ENCODE results near the gene DEPDC7.

DEPDC7 gene

DNA sequence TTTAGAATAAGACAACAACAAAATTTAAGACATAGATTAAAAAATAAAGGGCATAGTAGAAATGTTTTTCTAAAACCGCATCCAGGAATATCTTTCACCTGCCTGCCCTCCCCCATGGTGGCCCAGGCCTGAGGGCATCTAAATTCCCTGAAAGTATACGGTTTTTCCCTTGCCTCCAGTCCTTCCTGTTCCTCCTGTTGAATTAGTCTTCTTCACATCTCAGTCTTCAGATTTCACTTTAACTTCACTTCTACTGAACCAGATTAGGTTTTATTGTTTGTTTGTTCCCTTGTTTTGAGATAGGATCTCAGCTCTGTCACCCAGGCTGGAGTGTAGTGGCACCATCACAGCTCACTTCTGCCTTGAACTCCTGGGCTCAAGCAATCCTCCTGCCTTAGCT lies 33.1 kb upstream of the DEPDC7 start:
- no peak overlapping the region for H3K27ac ChIP-seq (replicated peaks)
- DNase-seq (ENCODE audit: low read depth in 1 of 2, low spot score in 1 of 2) = no peak

DNA sequence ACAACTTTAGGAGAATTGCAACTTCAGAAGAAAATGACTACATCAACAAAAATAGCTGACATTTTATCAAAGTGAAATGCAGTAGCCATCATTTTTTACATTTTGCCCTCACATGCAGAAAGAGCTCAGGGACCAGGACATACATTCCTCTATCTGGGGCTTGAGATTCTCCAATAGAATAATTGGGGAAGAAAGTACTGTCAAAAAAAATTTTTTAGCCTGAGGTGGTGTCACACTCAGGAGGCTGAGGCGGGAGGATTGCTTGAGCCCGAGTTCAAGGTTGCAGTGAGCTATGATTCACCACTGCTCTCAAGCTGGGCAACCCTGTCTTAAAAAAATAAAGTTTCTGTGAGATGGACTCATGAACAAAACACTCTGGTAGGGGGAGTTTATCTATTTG lies 32.2 kb upstream of the DEPDC7 start:
- no peak overlapping the region for H3K4me3 ChIP-seq (replicated peaks; ENCODE audit: insufficient read depth, low read length)
- TF ChIP-seq GABPA (IDR thresholded peaks at IDR 0.05; ENCODE audit: low read depth) (no peak), POLR2AphosphoS5 (IDR thresholded peaks at IDR 0.05; ENCODE audit: low read depth) (0 out of 2 replicates have a peak, but pooled peaks have one; percentile 10)
- H3K27me3 ChIP-seq (ENCODE audit: insufficient read depth, poor library complexity, severe bottlenecking) = no peaks in the 10 kb centered on the region
- no peak for DNase-seq (ENCODE audit: low read depth in 1 of 2, low spot score in 1 of 2)
- no peak overlapping the region for H3K27ac ChIP-seq (replicated peaks)

More for the DNA sequence above, 33.1 kb upstream of the DEPDC7 start:
- H3K27me3 ChIP-seq (ENCODE audit: insufficient read depth, poor library complexity, severe bottlenecking) = no peaks in the 10 kb centered on the region
- TF ChIP-seq REST (IDR thresholded peaks at IDR 0.05; ENCODE audit: insufficient replicate concordance, low read depth) (no peak), GABPA (IDR thresholded peaks at IDR 0.05; ENCODE audit: low read depth) (no peak), POLR2AphosphoS5 (IDR thresholded peaks at IDR 0.05; ENCODE audit: low read depth) (no peak), SPI1 (IDR thresholded peaks at IDR 0.05; ENCODE audit: borderline replicate concordance, low read depth) (no peak)
- TF ChIP-seq, protein P1, sequence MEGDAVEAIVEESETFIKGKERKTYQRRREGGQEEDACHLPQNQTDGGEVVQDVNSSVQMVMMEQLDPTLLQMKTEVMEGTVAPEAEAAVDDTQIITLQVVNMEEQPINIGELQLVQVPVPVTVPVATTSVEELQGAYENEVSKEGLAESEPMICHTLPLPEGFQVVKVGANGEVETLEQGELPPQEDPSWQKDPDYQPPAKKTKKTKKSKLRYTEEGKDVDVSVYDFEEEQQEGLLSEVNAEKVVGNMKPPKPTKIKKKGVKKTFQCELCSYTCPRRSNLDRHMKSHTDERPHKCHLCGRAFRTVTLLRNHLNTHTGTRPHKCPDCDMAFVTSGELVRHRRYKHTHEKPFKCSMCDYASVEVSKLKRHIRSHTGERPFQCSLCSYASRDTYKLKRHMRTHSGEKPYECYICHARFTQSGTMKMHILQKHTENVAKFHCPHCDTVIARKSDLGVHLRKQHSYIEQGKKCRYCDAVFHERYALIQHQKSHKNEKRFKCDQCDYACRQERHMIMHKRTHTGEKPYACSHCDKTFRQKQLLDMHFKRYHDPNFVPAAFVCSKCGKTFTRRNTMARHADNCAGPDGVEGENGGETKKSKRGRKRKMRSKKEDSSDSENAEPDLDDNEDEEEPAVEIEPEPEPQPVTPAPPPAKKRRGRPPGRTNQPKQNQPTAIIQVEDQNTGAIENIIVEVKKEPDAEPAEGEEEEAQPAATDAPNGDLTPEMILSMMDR (IDR thresholded peaks at IDR 0.05; ENCODE audit: insufficient read depth, low read length) = no peak
- H3K4me3 ChIP-seq (replicated peaks; ENCODE audit: insufficient read depth, low read length) = no peak overlapping the region

DNA sequence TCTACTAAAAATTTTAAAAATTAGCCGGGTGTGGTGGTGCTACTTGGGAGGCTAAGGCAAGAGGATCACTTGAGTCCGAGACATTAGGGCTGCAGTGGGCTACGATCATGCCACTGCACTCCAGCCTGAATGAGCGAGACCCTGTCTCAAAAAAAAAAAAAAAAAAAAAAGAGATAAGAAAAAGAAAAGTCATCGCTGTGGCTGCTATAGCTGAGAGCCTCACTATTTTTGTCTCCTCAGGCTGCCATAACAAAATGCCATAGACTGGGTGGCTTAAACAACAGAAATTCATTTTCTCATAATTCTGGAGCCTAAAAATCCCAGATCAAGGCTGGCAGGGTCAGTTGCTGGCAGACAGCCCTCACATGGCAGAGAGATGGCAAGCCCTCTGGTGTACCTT lies 30.1 kb upstream of the DEPDC7 start:
- no peaks in the 10 kb centered on the region for H3K27me3 ChIP-seq (ENCODE audit: insufficient read depth, poor library complexity, severe bottlenecking)
- TF ChIP-seq REST (IDR thresholded peaks at IDR 0.05; ENCODE audit: insufficient replicate concordance, low read depth) (no peak), GABPA (IDR thresholded peaks at IDR 0.05; ENCODE audit: low read depth) (no peak), SPI1 (IDR thresholded peaks at IDR 0.05; ENCODE audit: borderline replicate concordance, low read depth) (no peak), POLR2AphosphoS5 (IDR thresholded peaks at IDR 0.05; ENCODE audit: low read depth) (no peak)
- TF ChIP-seq, protein P1 (IDR thresholded peaks at IDR 0.05; ENCODE audit: insufficient read depth, low read length) = no peak
- DNase-seq (ENCODE audit: low read depth in 1 of 2, low spot score in 1 of 2) = no peak
- H3K27ac ChIP-seq (replicated peaks) = no peak overlapping the region
- no peak overlapping the region for H3K4me3 ChIP-seq (replicated peaks; ENCODE audit: insufficient read depth, low read length)

DNA sequence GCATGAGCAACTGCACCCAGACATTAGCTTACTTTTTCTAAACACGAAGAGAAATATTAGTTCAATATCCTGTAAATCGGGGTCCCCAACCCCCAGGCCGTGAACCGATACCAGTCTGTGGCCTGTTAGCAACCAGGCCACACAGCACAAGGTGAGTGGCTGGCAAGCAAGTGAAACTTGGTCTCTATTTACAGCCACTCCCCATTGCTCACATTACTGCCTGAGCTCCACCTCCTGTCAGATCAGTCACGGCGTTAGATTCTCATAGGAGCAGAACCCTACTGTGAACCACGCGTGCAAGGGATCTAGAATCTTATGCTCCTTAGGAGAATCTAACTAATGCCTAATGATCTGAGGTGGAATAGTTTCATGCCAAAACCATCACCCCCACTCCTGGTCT lies 27.8 kb upstream of the DEPDC7 start:
- no peak overlapping the region for H3K27ac ChIP-seq (replicated peaks)
- no peak overlapping the region for H3K4me3 ChIP-seq (replicated peaks; ENCODE audit: insufficient read depth, low read length)
- no peak for DNase-seq (ENCODE audit: low read depth in 1 of 2, low spot score in 1 of 2)
- H3K27me3 ChIP-seq (ENCODE audit: insufficient read depth, poor library complexity, severe bottlenecking) = no peaks in the 10 kb centered on the region
- TF ChIP-seq, protein P1 (IDR thresholded peaks at IDR 0.05; ENCODE audit: insufficient read depth, low read length) = no peak
- no peak for TF ChIP-seq GABPA (IDR thresholded peaks at IDR 0.05; ENCODE audit: low read depth)
- TF ChIP-seq REST (IDR thresholded peaks at IDR 0.05; ENCODE audit: insufficient replicate concordance, low read depth) = no peak
- TF ChIP-seq POLR2AphosphoS5 (IDR thresholded peaks at IDR 0.05; ENCODE audit: low read depth) = no peak
- TF ChIP-seq SPI1 (IDR thresholded peaks at IDR 0.05; ENCODE audit: borderline replicate concordance, low read depth) = no peak
